ENCODE data around the gene ASPG.

Gene ASPG

GRCh38 chr14:104075530-104076151, 9.9 kb upstream of the ASPG start:
- no peak for DNase-seq (ENCODE audit: low spot score)

DNA sequence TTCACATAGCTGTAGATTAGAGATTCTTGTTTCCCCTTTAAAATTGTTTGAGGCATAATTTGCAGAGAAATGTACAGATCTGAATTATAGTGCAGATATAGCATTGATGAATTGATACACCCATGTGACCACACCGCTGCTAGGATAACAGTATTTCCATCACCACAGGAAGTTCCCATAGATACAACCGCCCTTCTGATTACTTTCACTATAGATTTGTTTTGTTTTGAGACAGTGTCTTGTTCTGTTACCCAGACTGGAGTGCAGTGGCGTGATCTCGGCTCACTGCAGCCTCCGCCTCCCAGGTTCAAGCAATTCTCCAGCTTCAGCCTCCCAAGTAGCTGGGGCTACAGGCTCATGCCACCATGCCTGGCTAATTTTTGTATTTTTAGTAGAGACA, 8.8 kb upstream of the ASPG start:
- DNase-seq (ENCODE audit: low spot score): no peak

GRCh38 chr14:104078031-104078455, 7.5 kb upstream of the ASPG start:
- DNase-seq (ENCODE audit: low spot score): peak; percentile 84

- DNase-seq (ENCODE audit: low spot score): no peak
Observed at GRCh38 chr14:104080376-104081260, 4.9 kb upstream of the ASPG start.

GRCh38 chr14:104081261-104081835, 4.2 kb upstream of the ASPG start:
- no peak for DNase-seq (ENCODE audit: low spot score)

GRCh38 chr14:104081951-104082464, 3.5 kb upstream of the ASPG start:
- no peak for DNase-seq (ENCODE audit: low spot score)

DNA sequence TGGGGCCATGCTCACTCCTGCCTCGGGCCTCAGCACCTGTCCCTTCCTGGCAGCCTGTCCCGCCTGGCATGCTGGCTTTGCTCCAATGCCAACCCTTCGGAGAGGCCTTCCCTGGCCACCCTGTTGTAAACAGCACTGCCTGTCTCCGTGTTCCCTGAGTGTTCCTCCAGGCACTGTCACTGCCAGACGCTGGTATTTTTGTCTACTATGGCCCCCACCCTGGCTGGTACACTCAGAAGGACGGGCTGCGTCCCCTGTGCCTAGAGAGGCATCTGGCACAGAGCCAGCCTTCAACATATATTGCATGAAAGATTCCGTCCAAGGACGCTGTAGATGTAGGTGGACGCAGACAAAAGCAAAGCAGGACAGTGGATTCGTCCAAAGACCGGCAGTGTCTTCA, 2.7 kb upstream of the ASPG start:
- DNase-seq (ENCODE audit: low spot score): no peak

GRCh38 chr14:104084251-104085002, 1.1 kb upstream of the ASPG start:
- no peak for DNase-seq (ENCODE audit: low spot score)

GRCh38 chr14:104085889-104086201, 345 bp downstream of the ASPG start:
- no peak for DNase-seq (ENCODE audit: low spot score)

DNA sequence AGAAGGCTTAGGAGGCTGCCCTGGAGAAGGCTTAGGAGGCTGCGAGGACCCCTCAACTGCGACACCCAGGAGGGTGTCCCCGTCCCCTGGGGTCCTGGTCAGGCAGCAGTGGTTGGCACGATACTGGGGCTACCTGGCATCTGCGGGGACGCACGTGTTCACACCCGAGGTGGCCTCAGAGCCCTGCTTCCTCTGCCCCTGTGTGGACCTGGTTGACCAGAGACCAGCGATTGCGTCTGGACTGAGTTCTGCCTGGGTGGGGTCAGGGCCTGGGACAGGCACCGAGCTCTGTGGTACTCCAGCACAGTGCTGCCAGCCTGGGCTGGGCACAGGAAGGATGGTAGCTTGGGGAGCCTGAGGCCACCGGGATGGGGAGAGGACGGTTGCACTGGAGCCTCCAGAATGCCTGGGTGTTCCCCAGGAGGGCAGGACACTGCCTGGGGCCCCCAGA, 735 bp downstream of the ASPG start:
- DNase-seq (ENCODE audit: low spot score): no peak

DNA sequence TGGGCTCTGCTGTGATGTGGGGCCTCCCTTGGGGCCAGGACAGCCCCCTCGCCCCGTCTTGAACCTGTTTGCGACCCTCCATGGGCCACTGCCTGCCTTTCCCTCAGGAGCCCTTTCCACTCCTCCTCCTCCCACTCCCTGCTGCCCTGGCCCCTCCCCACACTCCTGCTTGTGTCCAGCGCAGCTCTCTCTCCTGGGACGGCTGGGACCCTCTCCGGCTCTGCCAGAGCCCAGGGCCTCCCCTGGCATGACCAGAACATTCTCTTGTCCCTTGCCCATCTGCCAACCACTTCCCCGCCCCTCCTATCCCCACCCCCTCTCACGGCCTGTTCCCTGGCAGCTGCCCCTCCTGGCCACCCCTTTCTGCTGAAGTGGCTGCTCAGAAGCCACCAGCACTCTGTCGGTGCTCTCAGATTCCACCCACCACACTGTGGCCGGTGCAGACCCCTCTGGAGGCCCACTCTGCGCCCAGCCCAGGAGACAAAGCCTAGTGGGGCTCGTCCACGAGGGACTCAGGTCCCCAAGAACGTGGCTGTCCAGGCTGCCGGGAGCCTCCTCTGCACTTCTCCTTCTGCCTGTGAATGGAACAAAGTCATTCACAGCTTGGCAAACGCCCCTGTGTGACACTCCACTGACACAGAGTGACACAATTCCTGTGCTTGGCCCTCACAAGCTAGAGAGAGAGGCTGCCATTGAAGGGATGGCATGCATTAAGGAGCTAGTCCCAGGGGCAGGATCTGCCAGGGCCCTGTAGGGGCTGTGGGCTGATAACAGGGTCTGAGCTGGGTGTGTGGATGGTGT, 1.4 kb downstream of the ASPG start:
- DNase-seq (ENCODE audit: low spot score): no peak

DNA sequence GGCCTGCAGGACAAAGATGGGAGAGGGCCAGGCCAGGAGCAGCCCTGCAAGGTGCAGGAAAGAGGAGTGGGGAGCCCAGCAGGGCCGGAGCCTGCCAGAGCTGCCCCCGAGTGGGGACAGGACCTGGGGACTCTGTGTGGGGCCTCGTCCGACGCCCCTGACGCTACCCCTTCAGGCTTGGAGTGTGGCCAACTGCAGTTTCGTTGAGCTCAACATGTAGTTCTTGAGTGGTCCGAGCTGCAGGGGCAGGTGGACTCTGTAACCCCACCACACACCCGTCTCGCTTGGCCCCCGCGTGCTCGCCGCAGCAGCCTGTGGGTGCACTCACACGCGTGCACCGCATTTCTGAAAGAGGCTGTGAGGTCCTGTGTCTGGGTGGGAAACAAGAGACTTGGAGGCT, 2.0 kb downstream of the ASPG start:
- DNase-seq (ENCODE audit: low spot score): no peak

DNA sequence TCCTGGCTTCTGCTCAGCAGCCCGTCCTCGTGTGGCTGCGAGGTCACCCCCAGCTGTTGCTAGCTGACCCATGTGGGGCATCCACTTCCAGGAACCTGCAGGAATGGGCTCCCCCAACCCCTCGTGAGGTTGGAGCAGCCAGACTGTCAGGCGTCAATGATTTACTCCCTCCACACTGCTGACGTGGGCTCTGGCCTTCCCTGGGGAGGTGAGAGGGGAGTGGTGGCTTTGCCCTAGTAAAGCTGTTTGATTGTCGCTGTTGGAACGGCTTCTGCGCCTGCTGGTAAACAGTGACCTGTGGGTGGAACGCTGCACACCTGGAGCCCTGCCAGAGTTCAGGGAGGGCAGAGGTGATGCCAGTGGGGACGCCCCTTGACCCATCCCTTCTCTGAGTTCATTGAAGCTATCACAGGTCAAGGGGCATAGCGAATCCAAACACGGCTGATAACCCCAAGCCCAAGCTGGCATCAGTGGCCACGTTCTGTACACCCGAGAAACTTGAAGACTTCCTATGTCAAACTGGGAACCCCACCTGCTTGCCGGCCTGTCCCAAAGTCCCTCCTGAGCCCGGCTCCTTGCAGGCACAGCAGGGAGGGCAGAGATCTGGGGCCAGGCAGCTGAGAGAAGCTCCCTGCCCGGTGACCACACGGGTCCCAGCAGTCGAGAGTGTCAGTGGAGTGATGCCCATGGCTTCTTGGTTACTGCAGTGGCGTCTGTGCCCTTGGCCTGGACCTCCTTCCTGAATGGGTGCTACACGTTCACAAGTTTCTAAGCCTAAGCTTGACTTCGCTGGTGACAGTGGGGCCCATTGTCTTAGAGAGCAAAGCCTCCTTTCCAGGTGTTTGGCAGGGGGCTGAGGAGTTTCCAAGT, 2.7 kb downstream of the ASPG start:
- no peak for DNase-seq (ENCODE audit: low spot score)

- DNase-seq (ENCODE audit: low spot score): no peak
Observed at GRCh38 chr14:104090071-104090748, 4.7 kb downstream of the ASPG start.

DNA sequence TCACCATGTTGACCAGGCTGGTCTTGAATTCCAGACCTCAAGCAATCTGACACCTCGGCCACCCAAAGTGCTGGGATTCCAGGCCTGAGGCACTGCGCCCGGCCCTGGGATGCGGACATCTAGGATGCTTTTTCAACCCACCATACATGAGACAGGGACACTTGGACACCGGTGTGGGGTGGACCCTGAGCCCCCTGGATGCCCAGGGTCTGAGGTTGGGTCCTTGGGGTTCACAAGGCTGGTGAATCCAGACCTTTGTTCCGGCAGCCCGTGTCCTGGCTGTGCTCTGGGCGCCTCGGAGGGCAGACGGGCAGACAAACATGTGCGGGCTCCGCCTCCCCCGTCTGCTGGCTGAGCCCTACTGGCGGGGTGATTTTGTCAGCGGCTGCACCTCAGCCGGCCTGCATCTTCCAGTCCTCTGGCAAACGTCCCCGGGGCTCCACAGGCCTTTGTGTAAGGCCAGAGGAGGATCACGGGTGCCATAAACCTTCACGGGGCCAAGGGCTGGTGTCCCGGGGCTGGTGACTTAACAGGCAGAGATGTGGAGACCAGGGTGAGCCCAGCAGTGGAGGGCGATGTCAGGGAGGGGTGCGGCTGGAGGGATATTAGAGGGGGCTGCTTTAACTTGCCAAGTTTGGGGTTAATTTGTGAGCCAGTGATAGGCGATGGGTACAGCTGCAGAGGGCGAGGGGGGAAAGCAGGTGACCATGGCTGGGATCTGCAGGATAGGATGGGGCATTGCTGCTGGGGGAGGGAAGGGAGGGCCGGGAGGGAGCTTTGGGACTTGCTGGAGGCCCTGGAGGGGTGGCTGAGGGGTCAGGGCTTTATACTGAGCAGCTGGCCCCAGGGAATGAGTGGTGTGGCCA, 5.8 kb downstream of the ASPG start:
- DNase-seq (ENCODE audit: low spot score): no peak

- no peak for DNase-seq (ENCODE audit: low spot score)
Observed at GRCh38 chr14:104091927-104092771, 6.6 kb downstream of the ASPG start.

GRCh38 chr14:104092931-104093365, 7.4 kb downstream of the ASPG start:
- DNase-seq (ENCODE audit: low spot score): no peak

Data from hematopoietic multipotent progenitor cell treated with erythropoietin and hydrocortisone succinate and interleukin-3 and kit ligand, for 17 days (in vitro differentiated cells).